B cell (primary cell): ENCODE data around the gene SMIM5. TPM values are rescaled to one million over a fixed set of nuclear protein-coding genes. Genes with fewer than 3 reads are reported as not detected.

ENCODE experiments used
- ATAC-seq: fragments of 200-7000 bp; cut with Tn5 transposase; one replicate; pipeline ENCODE4 v1.10.0; 2021; ENCODE audit warnings: low read depth, mild to moderate bottlenecking, moderate number of reproducible peaks, moderate library complexity
- CTCF ChIA-PET: fragments of 350-600 bp; sonication (Branson Sonifier 250); formaldehyde crosslinking; loops from one replicate; lab custom pipeline; 2021; ENCODE audit warnings: antibody characterized with exemption, inconsistent platforms; lab: Charles Lee
- POLR2A ChIA-PET: fragments of 350-600 bp; sonication (Branson Sonifier 250); formaldehyde crosslinking; loops from one replicate; lab custom pipeline; 2021; ENCODE audit warnings: antibody characterized with exemption; lab: Charles Lee
- DNase-seq: peaks from one replicate; pipeline ENCODE4 v3.0.0; 2013
- H2AFZ ChIP-seq: 2 replicates; pipeline ENCODE4 v1.6.1; 2012; ENCODE audit warnings: mild to moderate bottlenecking, low read depth, low read length; ENCODE audit not compliant: insufficient read depth, poor library complexity, severe bottlenecking
- H3K27ac ChIP-seq, 2 donors: 1 replicate in 1 of 2; 2 replicates in 1 of 2; pipeline ENCODE4 v1.5.1; 2012 to 2013; ENCODE audit warnings: low read length in 2 of 2, mild to moderate bottlenecking in 2 of 2, moderate library complexity in 1 of 2
- H3K27me3 ChIP-seq, 4 experiments: fragments of 200-600 bp in 1 of 4; sonication (generic) in 1 of 4; replicated peaks in 1 of 4; 1 replicate in 2 of 4; 2 replicates in 2 of 4; pipeline versions ENCODE4 v1.6.1 to v1.7.0; 2013 to 2016; ENCODE audit warnings: low read length in 3 of 4, mild to moderate bottlenecking in 2 of 4, mixed read lengths in 1 of 4, moderate library complexity in 1 of 4; ENCODE audit not compliant: insufficient read depth in 4 of 4, control insufficient read depth in 3 of 4; ENCODE audit errors: control extremely low read depth in 1 of 4
- H3K36me3 ChIP-seq, 2 experiments: replicated peaks in 1 of 2; 1 replicate in 1 of 2; 2 replicates in 1 of 2; pipeline versions ENCODE4 v1.6.1 to v1.7.1; 2013; ENCODE audit warnings: low read length in 1 of 2; ENCODE audit not compliant: insufficient read depth in 2 of 2, control insufficient read depth in 1 of 2; ENCODE audit errors: control extremely low read depth in 1 of 2, extremely low read depth in 1 of 2
- H3K4me1 ChIP-seq, 2 donors: fragments of 200-600 bp in 1 of 2; sonication (generic) in 1 of 2; 1 replicate in 1 of 2; 2 replicates in 1 of 2; pipeline versions ENCODE4 v1.5.1 to v1.6.1; 2013 to 2017; ENCODE audit warnings: low read length in 2 of 2; ENCODE audit not compliant: control insufficient read depth in 2 of 2, insufficient read depth in 2 of 2
- H3K4me2 ChIP-seq: replicated peaks from 2 replicates; pipeline ENCODE3; 2012; ENCODE audit warnings: mild to moderate bottlenecking, low read depth, low read length; ENCODE audit not compliant: poor library complexity, severe bottlenecking
- H3K4me3 ChIP-seq, 5 experiments: fragments of 200-600 bp in 1 of 5; sonication (generic) in 1 of 5; 1 replicate in 3 of 5; 2 replicates in 2 of 5; pipeline versions ENCODE4 v1.5.1 to v1.7.0; 2011 to 2016; ENCODE audit warnings: low read length in 4 of 5, mild to moderate bottlenecking in 4 of 5, low read depth in 2 of 5, control low read depth in 1 of 5, moderate library complexity in 1 of 5; ENCODE audit not compliant: insufficient read depth in 1 of 5; ENCODE audit errors: control extremely low read depth in 1 of 5, extremely low read depth in 1 of 5
- H3K79me2 ChIP-seq: fragments of 200-600 bp; sonication (generic); one replicate; pipeline ENCODE4 v1.6.0; 2016; ENCODE audit warnings: low read length; ENCODE audit not compliant: control insufficient read depth, insufficient read depth
- H3K9ac ChIP-seq: fragments of 200-600 bp; sonication (generic); 2 replicates; pipeline ENCODE4 v1.6.1; 2017; ENCODE audit warnings: mild to moderate bottlenecking, low read length, moderate library complexity
- H3K9me3 ChIP-seq, 3 donors: one replicate each; pipeline versions ENCODE4 v1.6.1 to v1.7.1; 2013; ENCODE audit warnings: low read length in 2 of 3; ENCODE audit not compliant: control insufficient read depth in 2 of 3, insufficient read depth in 1 of 3; ENCODE audit errors: control extremely low read depth in 1 of 3
- H4K20me1 ChIP-seq: 2 replicates; pipeline ENCODE4 v1.6.0; 2012; ENCODE audit warnings: mild to moderate bottlenecking, low read length; ENCODE audit not compliant: insufficient read depth, control insufficient read depth, poor library complexity, severe bottlenecking
- H3K27ac Mint-ChIP-seq: one replicate; pipeline ENCODE4 v1.8.0; 2021; ENCODE audit warnings: mixed read lengths
- H3K27me3 Mint-ChIP-seq: one replicate; pipeline ENCODE4 v1.8.0; 2021; ENCODE audit warnings: mixed read lengths
- H3K4me1 Mint-ChIP-seq: one replicate; pipeline ENCODE4 v1.8.0; 2021; ENCODE audit warnings: mixed read lengths
- H3K4me3 Mint-ChIP-seq: one replicate; pipeline ENCODE4 v1.8.0; 2021; ENCODE audit warnings: mixed read lengths
- H3K9me3 Mint-ChIP-seq: one replicate; pipeline ENCODE4 v1.8.0; 2022; ENCODE audit warnings: mixed read lengths; ENCODE audit not compliant: insufficient read depth
- EZH2 ChIP-seq: IDR thresholded peaks from 2 replicates; pipeline ENCODE4 v1.6.1; 2012; ENCODE audit warnings: borderline replicate concordance, low read depth, mild to moderate bottlenecking, moderate library complexity, low read length; ENCODE audit not compliant: insufficient read depth, poor library complexity, severe bottlenecking
- WGBS: methylation state at CpG from one replicate; pipeline ENCODE4 v1.1.5; 2013; ENCODE audit warnings: missing lambda C conversion rate; ENCODE audit not compliant: insufficient coverage; 5-methylcytosine and 5-hydroxymethylcytosine counted together
- intact Hi-C: fragments of 100-400 bp; cut with micrococcal nuclease; formaldehyde crosslinking; loops from one replicate; pipeline ENCODE4 v1.10.0; 2022
- polyA plus RNA-seq: library from polyadenylated mRNA; depleted of rRNA; stranded (reverse); fragments of >200 nt; gene quantifications from 2 replicates; pipeline ENCODE4 v1.2.3, GENCODE V29; 2012
- total RNA-seq, 2 donors: library from RNA; stranded (reverse); fragments of 120-200 nt in 1 of 2; gene quantifications; 1 replicate in 1 of 2; 2 replicates in 1 of 2; pipeline versions ENCODE4 v1.2.3 to v1.2.4, GENCODE V29; 2013 to 2022
- TF ChIP-seq, protein P1 (sequence below): fragments of 200-600 bp; IDR thresholded peaks from one replicate; pipeline ENCODE4 v1.8.0; 2022; ENCODE audit warnings: antibody characterized with exemption, mild to moderate bottlenecking

Gene SMIM5
- total and polyA plus RNA-seq, 2 donors (not counting 1 experiment from before 2014, with no cell fraction given): 0.62 to 7.6 TPM

- Histone ChIP-seq H2AFZ (peak overlapping the region; percentile 93), H3K4me2 (peak overlapping the region; percentile 96)
- whole genome bisulfite sequencing: 10% methylated on average over 2 of the region's 4 CpGs
Measured at GRCh38 chr17:75667825-75668224, 34.6 kb downstream of the SMIM5 start.

GRCh38 chr17:75668489-75668888 lies 35.3 kb downstream of the SMIM5 start:
- no peaks in the 10 kb centered on the region for H3K27me3 ChIP-seq
- peak overlapping the region; percentile 96 for H3K4me2 ChIP-seq
- DNase-seq (no peak), ATAC-seq (no peak)
- WGBS: 100% methylated on average over 2 of the region's 4 CpGs
- peaks cover 38 to 43% of the 10 kb centered on the region in 2 donors for H3K4me1 ChIP-seq
- Mint-ChIP-seq H3K4me1 (peaks cover 30% of the 10 kb centered on the region), H3K4me3 (no peak overlapping the region), H3K27ac (no peak overlapping the region), H3K9me3 (no peaks in the 10 kb centered on the region), H3K27me3 (no peaks in the 10 kb centered on the region)
- TF ChIP-seq EZH2: no peak
- TF ChIP-seq, protein P1, sequence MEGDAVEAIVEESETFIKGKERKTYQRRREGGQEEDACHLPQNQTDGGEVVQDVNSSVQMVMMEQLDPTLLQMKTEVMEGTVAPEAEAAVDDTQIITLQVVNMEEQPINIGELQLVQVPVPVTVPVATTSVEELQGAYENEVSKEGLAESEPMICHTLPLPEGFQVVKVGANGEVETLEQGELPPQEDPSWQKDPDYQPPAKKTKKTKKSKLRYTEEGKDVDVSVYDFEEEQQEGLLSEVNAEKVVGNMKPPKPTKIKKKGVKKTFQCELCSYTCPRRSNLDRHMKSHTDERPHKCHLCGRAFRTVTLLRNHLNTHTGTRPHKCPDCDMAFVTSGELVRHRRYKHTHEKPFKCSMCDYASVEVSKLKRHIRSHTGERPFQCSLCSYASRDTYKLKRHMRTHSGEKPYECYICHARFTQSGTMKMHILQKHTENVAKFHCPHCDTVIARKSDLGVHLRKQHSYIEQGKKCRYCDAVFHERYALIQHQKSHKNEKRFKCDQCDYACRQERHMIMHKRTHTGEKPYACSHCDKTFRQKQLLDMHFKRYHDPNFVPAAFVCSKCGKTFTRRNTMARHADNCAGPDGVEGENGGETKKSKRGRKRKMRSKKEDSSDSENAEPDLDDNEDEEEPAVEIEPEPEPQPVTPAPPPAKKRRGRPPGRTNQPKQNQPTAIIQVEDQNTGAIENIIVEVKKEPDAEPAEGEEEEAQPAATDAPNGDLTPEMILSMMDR: no peak
- peaks cover 25% of the 10 kb centered on the region for H4K20me1 ChIP-seq
- peaks cover 13 to 44% of the 10 kb centered on the region in 2 experiments for H3K36me3 ChIP-seq
- ChIA-PET CTCF (interaction anchor here (1.1 to 1.6 kb wide), 4 partner anchors 11 to 116 kb away, joined by 3 to 6 read pairs (median 4); partner anchors contain the start of gene UNK), POLR2A (interaction anchor here (0.7 kb wide), 1 partner anchor 23 kb away, joined by 3 read pairs; no protein-coding TSS in a partner anchor)
- intact Hi-C loops: loop anchor here (10.0 kb wide), 2 partner anchors 186 to 374 kb away; partner anchors contain the start of gene WBP2
- no peak overlapping the region for H2AFZ ChIP-seq
- H3K4me3 ChIP-seq: peak overlapping the region in 1 of 5 experiments; percentile 98
- peak overlapping the region; percentile 97 for H3K9ac ChIP-seq
- peak overlapping the region in 1 of 2 donors; percentile 89 for H3K27ac ChIP-seq
- peaks cover 72% of the 10 kb centered on the region for H3K79me2 ChIP-seq
- H3K9me3 ChIP-seq: peaks cover 0 to 5% (median 2%) of the 10 kb centered on the region in 3 donors

More at GRCh38 chr17:75667825-75668224, 34.6 kb downstream of the SMIM5 start:
- ChIA-PET CTCF (interaction anchor here (1.1 to 2.8 kb wide), 8 partner anchors 10 to 117 kb away, joined by 3 to 13 read pairs (median 4); partner anchors contain the start of genes SMIM5 and UNK), POLR2A (interaction anchor here (0.7 kb wide), 1 partner anchor 22 kb away, joined by 3 read pairs; no protein-coding TSS in a partner anchor)
- Mint-ChIP-seq H3K27me3 (no peaks in the 10 kb centered on the region), H3K9me3 (no peaks in the 10 kb centered on the region), H3K4me1 (peaks cover 29% of the 10 kb centered on the region), H3K4me3 (no peak overlapping the region), H3K27ac (no peak overlapping the region)
- Histone ChIP-seq H3K9ac (peak overlapping the region; percentile 97), H3K79me2 (peaks cover 66% of the 10 kb centered on the region), H3K4me3 (peak overlapping the region; percentile 84 to 99 (median 98)), H3K27ac (peak overlapping the region; percentile 84 to 89), H4K20me1 (peaks cover 25% of the 10 kb centered on the region), H3K27me3 (no peaks in the 10 kb centered on the region), H3K36me3 (peaks cover 13 to 39% of the 10 kb centered on the region in 2 experiments), H3K9me3 (peaks cover 0 to 5% (median 2%) of the 10 kb centered on the region in 3 donors), H3K4me1 (peaks cover 40 to 46% of the 10 kb centered on the region in 2 donors)
- TF ChIP-seq, protein P1: no peak
- no peak for TF ChIP-seq EZH2
- ATAC-seq (no peak), DNase-seq (no peak)
- intact Hi-C loops: loop anchor here (2.0 to 10.0 kb wide), 3 partner anchors 187 to 687 kb away; partner anchors contain the start of gene WBP2
